ENCODE measurements around the gene ARMC10. TPM values are rescaled to one million over a fixed set of nuclear protein-coding genes. Genes with fewer than 3 reads are reported as not detected.

The ARMC10 gene
- total and polyA plus RNA-seq, 2 donors (not counting 3 experiments of a cell fraction or from before 2014, with no cell fraction given): 16.6 to 39.2 TPM

GRCh38 chr7:103082497-103082896 lies 7.6 kb downstream of the ARMC10 start:
- CTCF ChIA-PET: no interaction called here
- BruUV-seq (replicated peaks): no TSS peak
- Histone ChIP-seq H3K4me1 (ENCODE audit: control insufficient read depth, extremely low read depth, insufficient read depth, low read length) (no peaks in the 10 kb centered on the region), H2AFZ (ENCODE audit: low read depth, low read length) (no peak overlapping the region), H3K79me2 (ENCODE audit: control insufficient read depth, insufficient read depth, low read length) (peaks cover 20% of the 10 kb centered on the region), H3K9me3 (replicated peaks; ENCODE audit: control insufficient read depth, insufficient read depth, low read length) (no peaks in the 10 kb centered on the region), H3K4me2 (ENCODE audit: insufficient read depth, low read length) (no peak overlapping the region), H3K9me1 (replicated peaks; ENCODE audit: control insufficient read depth, extremely low read depth, insufficient read depth, low read length) (no peaks in the 10 kb centered on the region), H3K4me3 (replicated peaks in 1 of 3; ENCODE audit: insufficient read depth in 1 of 3, low read depth in 1 of 3, low read length in 3 of 3) (no peak overlapping the region), H3K27ac (ENCODE audit: insufficient read depth, low read depth, low read length) (no peak overlapping the region), H4K20me1 (replicated peaks; ENCODE audit: control insufficient read depth, extremely low read depth, insufficient read depth, low read length) (no peaks in the 10 kb centered on the region), H3K36me3 (ENCODE audit: control insufficient read depth in 2 of 2, extremely low read depth in 1 of 2, insufficient read depth in 2 of 2, low read length in 2 of 2) (peaks cover 0 to 10% of the 10 kb centered on the region in 2 experiments), H3K9ac (replicated peaks; ENCODE audit: extremely low read depth, insufficient read depth, low read length) (no peak overlapping the region), H3K27me3 (ENCODE audit: control insufficient read depth in 2 of 2, insufficient read depth in 2 of 2, low read length in 2 of 2) (no peaks in the 10 kb centered on the region)
- FAIRE-seq (no peak), DNase-seq (ENCODE audit: low read depth, low spot score) (no peak)
- intact Hi-C loops (cut with micrococcal nuclease) (no loop called here), dilution Hi-C loops (cut with MboI; ENCODE audit: extremely low pct_ligation_motif_present, low sequenced_read_pairs) (no loop called here)
- no peak for TF ChIP-seq CTCF (IDR thresholded peaks at IDR 0.05; ENCODE audit: extremely low read depth in 1 of 2, insufficient read depth in 1 of 2, low read depth in 1 of 2, low read length in 2 of 2)
- TF ChIP-seq FOS (IDR thresholded peaks at IDR 0.05; ENCODE audit: borderline replicate concordance, insufficient read depth, low read length): no peak
- TF ChIP-seq GATA2 (IDR thresholded peaks at IDR 0.05; ENCODE audit: insufficient read depth, insufficient read length, low read depth, low read length): no peak
- TF ChIP-seq POLR2AphosphoS5 (IDR thresholded peaks at IDR 0.05; ENCODE audit: insufficient read depth, low read depth, low read length): no peak
- TF ChIP-seq POLR2A (IDR thresholded peaks at IDR 0.05; ENCODE audit: low read depth, low read length): no peak
- TF ChIP-seq EZH2 (IDR thresholded peaks at IDR 0.05; ENCODE audit: borderline replicate concordance, low read depth, low read length, severe bottlenecking): no peak
- POLR2A ChIA-PET: no interaction called here

GRCh38 chr7:103083210-103083609 lies 8.3 kb downstream of the ARMC10 start:
- peaks cover 14% of the 10 kb centered on the region for H3K79me2 ChIP-seq (ENCODE audit: control insufficient read depth, insufficient read depth, low read length)
- peaks cover 0 to 10% of the 10 kb centered on the region in 2 experiments for H3K36me3 ChIP-seq (ENCODE audit: control insufficient read depth in 2 of 2, extremely low read depth in 1 of 2, insufficient read depth in 2 of 2, low read length in 2 of 2)
- H3K9me1 ChIP-seq (replicated peaks; ENCODE audit: control insufficient read depth, extremely low read depth, insufficient read depth, low read length): no peaks in the 10 kb centered on the region
- H3K9me3 ChIP-seq (replicated peaks; ENCODE audit: control insufficient read depth, insufficient read depth, low read length): no peaks in the 10 kb centered on the region
- H3K27ac ChIP-seq (ENCODE audit: insufficient read depth, low read depth, low read length): no peak overlapping the region
- no peaks in the 10 kb centered on the region for H4K20me1 ChIP-seq (replicated peaks; ENCODE audit: control insufficient read depth, extremely low read depth, insufficient read depth, low read length)
- no peak for TF ChIP-seq FOS (IDR thresholded peaks at IDR 0.05; ENCODE audit: borderline replicate concordance, insufficient read depth, low read length)
- TF ChIP-seq CTCF (IDR thresholded peaks at IDR 0.05; ENCODE audit: extremely low read depth in 1 of 2, insufficient read depth in 1 of 2, low read depth in 1 of 2, low read length in 2 of 2): no peak
- TF ChIP-seq JUN (IDR thresholded peaks at IDR 0.05; ENCODE audit: borderline replicate concordance, insufficient read depth, insufficient read length, low read depth): no peak
- no peak for TF ChIP-seq EZH2 (IDR thresholded peaks at IDR 0.05; ENCODE audit: borderline replicate concordance, low read depth, low read length, severe bottlenecking)
- no peak for TF ChIP-seq POLR2AphosphoS5 (IDR thresholded peaks at IDR 0.05; ENCODE audit: insufficient read depth, low read depth, low read length)
- no peak for TF ChIP-seq MYC (IDR thresholded peaks at IDR 0.05; ENCODE audit: low read depth, low read length)
- TF ChIP-seq GATA2 (IDR thresholded peaks at IDR 0.05; ENCODE audit: insufficient read depth, insufficient read length, low read depth, low read length): no peak
- TF ChIP-seq POLR2A (IDR thresholded peaks at IDR 0.05; ENCODE audit: low read depth, low read length): no peak
- TF ChIP-seq MAX (IDR thresholded peaks at IDR 0.05; ENCODE audit: insufficient read depth, insufficient read length): no peak
- intact Hi-C loops (cut with micrococcal nuclease): no loop called here
- no peak overlapping the region for H3K9ac ChIP-seq (replicated peaks; ENCODE audit: extremely low read depth, insufficient read depth, low read length)
- dilution Hi-C loops (cut with MboI; ENCODE audit: extremely low pct_ligation_motif_present, low sequenced_read_pairs): no loop called here
- no peaks in the 10 kb centered on the region for H3K4me1 ChIP-seq (ENCODE audit: control insufficient read depth, extremely low read depth, insufficient read depth, low read length)
- BruUV-seq (replicated peaks): no TSS peak
- CTCF ChIA-PET: no interaction called here
- H3K4me3 ChIP-seq (replicated peaks in 1 of 3; ENCODE audit: insufficient read depth in 1 of 3, low read depth in 1 of 3, low read length in 3 of 3): no peak overlapping the region
- H3K27me3 ChIP-seq (ENCODE audit: control insufficient read depth in 2 of 2, insufficient read depth in 2 of 2, low read length in 2 of 2): no peaks in the 10 kb centered on the region
- FAIRE-seq: no peak
- POLR2A ChIA-PET: no interaction called here
- no peak for DNase-seq (ENCODE audit: low read depth, low spot score)
- no peak overlapping the region for H3K4me2 ChIP-seq (ENCODE audit: insufficient read depth, low read length)
- H2AFZ ChIP-seq (ENCODE audit: low read depth, low read length): no peak overlapping the region

Data from endothelial cell of umbilical vein (primary cell).